ENCODE data around the gene GASK1A. TPM values are rescaled to one million over a fixed set of nuclear protein-coding genes. Genes with fewer than 3 reads are reported as not detected.
A peak's percentile ranks its signal among the peaks of the same experiment; 100 is the strongest.

The GASK1A gene
- polyA plus RNA-seq, 4 donors, result 0.27 to 3.3 (median 1.4) TPM

DNA sequence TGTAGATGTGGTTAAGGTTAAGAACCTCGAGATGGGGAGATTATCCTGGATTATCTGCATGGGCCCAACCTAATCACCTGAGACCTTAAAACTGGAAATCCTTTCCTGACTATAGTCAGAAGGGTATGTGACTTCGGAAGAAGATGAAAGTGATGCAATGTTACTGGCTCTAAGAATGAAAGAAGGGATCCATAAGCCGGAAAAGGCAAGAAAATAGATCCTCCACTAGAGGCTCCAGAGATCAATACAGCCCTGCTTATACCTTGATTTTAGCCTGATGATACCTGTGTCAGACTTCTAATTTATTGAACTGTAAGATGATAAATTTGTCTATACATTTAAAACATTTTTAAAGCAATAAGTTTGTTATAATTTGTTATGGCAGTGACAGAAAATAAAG, 21.5 kb upstream of the GASK1A start:
- DNase-seq (no peak), FAIRE-seq (no peak)
- Histone ChIP-seq H3K27ac (ENCODE audit: low read depth in 1 of 3, low read length in 2 of 3) (no peak overlapping the region), H3K9me3 (ENCODE audit: control insufficient read depth in 2 of 2, insufficient read depth in 1 of 2, low read depth in 1 of 2, low read length in 1 of 2) (no peaks in the 10 kb centered on the region), H3K27me3 (ENCODE audit: control insufficient read depth in 3 of 3, insufficient read depth in 3 of 3, low read length in 3 of 3) (no peaks in the 10 kb centered on the region), H3K4me1 (ENCODE audit: control insufficient read depth in 3 of 3, insufficient read depth in 2 of 3, low read depth in 1 of 3, low read length in 2 of 3) (no peaks in the 10 kb centered on the region), H3K36me3 (ENCODE audit: control insufficient read depth in 3 of 3, insufficient read depth in 2 of 3, low read depth in 1 of 3, low read length in 3 of 3) (no peaks in the 10 kb centered on the region), H3K4me3 (ENCODE audit: low read depth in 1 of 3, low read length in 3 of 3) (no peak overlapping the region)
- 70 to 85% (median 74%) methylated on average over 3 of the region's 3 CpGs for WGBS, 3 donors

DNA sequence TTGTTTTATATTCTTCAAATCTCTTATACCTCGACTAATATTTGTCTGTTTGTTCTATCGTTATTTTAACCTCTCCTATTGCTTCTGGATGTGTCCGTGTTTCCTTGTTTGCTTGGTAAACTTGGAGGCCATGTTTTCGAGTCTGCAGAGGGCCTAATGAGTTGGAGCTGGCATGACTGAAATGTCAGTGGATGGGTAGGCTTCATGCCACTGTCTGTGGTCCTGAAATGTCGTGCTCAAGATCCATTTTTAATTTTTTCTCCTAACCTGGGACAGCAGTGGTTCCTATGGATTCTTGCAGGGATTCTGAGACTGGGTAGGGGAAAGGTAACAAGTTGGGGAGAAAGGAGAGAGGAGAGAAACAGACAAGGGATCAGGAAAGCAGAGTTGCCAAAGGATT, 18.8 kb upstream of the GASK1A start:
- H3K27me3 ChIP-seq (ENCODE audit: control insufficient read depth in 3 of 3, insufficient read depth in 3 of 3, low read length in 3 of 3), result no peaks in the 10 kb centered on the region
- FAIRE-seq (no peak), DNase-seq (no peak)
- no peaks in the 10 kb centered on the region for H3K36me3 ChIP-seq (ENCODE audit: control insufficient read depth in 3 of 3, insufficient read depth in 2 of 3, low read depth in 1 of 3, low read length in 3 of 3)
- 62 to 68% (median 67%) methylated on average over 5 of the region's 5 CpGs for WGBS, 3 donors
- no peak overlapping the region for H3K27ac ChIP-seq (ENCODE audit: low read depth in 1 of 3, low read length in 2 of 3)
- no peak overlapping the region for H3K4me3 ChIP-seq (ENCODE audit: low read depth in 1 of 3, low read length in 3 of 3)
- H3K9me3 ChIP-seq (ENCODE audit: control insufficient read depth in 2 of 2, insufficient read depth in 1 of 2, low read depth in 1 of 2, low read length in 1 of 2), result no peaks in the 10 kb centered on the region
- no peaks in the 10 kb centered on the region for H3K4me1 ChIP-seq (ENCODE audit: control insufficient read depth in 3 of 3, insufficient read depth in 2 of 3, low read depth in 1 of 3, low read length in 2 of 3)

DNA sequence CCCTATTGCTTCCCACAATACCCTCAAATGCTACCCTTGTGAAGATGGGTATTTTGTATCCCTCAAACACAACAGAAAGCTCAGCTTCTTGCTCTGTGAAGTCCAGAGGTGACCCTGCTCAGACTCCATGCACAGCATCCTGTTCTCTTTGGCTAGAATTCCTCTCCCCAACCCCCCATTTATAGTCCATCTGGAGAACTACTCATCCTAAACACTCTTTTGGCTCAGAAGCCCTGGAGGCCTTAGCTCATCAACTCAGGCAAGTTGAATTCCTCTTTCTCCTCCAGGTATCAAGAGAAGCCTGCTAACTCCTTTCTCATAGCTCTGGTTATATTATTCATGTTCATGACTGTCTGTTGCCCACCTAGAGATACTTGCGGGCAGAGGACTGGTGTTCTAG, 18.3 kb upstream of the GASK1A start:
- Histone ChIP-seq H3K27me3 (ENCODE audit: control insufficient read depth in 3 of 3, insufficient read depth in 3 of 3, low read length in 3 of 3) (no peaks in the 10 kb centered on the region), H3K4me3 (ENCODE audit: low read depth in 1 of 3, low read length in 3 of 3) (no peak overlapping the region), H3K27ac (ENCODE audit: low read depth in 1 of 3, low read length in 2 of 3) (no peak overlapping the region), H3K9me3 (ENCODE audit: control insufficient read depth in 2 of 2, insufficient read depth in 1 of 2, low read depth in 1 of 2, low read length in 1 of 2) (no peaks in the 10 kb centered on the region), H3K4me1 (ENCODE audit: control insufficient read depth in 3 of 3, insufficient read depth in 2 of 3, low read depth in 1 of 3, low read length in 2 of 3) (no peaks in the 10 kb centered on the region), H3K36me3 (ENCODE audit: control insufficient read depth in 3 of 3, insufficient read depth in 2 of 3, low read depth in 1 of 3, low read length in 3 of 3) (no peaks in the 10 kb centered on the region)
- 87 to 100% (median 90%) methylated on average over 1 of the region's 1 CpG for WGBS, 3 donors
- DNase-seq (no peak), FAIRE-seq (no peak)

DNA sequence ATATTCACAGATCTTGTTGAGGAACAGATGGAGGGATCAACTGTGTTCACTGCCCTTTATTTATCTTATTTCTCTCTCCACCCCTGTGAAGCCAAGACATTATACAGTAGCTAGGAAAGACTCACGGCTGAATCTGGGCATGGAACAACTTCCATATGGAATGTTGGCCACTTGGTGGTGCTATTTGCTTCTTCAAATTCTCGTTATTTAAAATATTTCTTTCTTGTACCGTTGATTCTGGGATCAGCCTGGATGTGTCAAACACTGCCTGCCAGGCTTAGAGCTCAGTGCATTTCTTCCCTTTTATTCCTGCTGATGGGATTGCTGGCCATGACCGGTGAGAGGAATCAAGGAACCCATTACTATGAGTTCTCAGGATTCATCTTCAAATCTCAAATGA, 17.5 kb upstream of the GASK1A start:
- Histone ChIP-seq H3K4me1 (ENCODE audit: control insufficient read depth in 3 of 3, insufficient read depth in 2 of 3, low read depth in 1 of 3, low read length in 2 of 3) (no peaks in the 10 kb centered on the region), H3K27me3 (ENCODE audit: control insufficient read depth in 3 of 3, insufficient read depth in 3 of 3, low read length in 3 of 3) (no peaks in the 10 kb centered on the region), H3K36me3 (ENCODE audit: control insufficient read depth in 3 of 3, insufficient read depth in 2 of 3, low read depth in 1 of 3, low read length in 3 of 3) (no peaks in the 10 kb centered on the region), H3K4me3 (ENCODE audit: low read depth in 1 of 3, low read length in 3 of 3) (no peak overlapping the region), H3K9me3 (ENCODE audit: control insufficient read depth in 2 of 2, insufficient read depth in 1 of 2, low read depth in 1 of 2, low read length in 1 of 2) (no peaks in the 10 kb centered on the region), H3K27ac (ENCODE audit: low read depth in 1 of 3, low read length in 2 of 3) (no peak overlapping the region)
- DNase-seq, result peak; percentile 61 to 73
- 4 to 8% (median 7%) methylated on average over 4 of the region's 4 CpGs for WGBS, 3 donors
- no peak for FAIRE-seq

DNA sequence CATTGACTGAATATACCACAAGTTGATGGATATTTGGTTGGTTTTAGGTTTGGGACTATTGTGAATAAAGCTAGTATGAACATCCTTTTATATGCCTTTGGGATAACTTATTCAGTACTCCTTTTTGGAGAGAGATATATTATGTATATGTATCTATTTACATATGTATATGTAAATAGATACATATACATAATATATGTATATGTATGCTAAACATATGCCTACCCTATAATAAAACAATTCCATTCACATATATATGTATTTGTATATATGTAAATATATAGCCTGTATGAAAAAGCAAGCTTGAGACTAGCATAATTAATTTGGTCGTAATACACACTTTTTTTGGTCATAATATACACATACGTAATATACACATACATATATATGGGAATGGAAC, 15.8 kb upstream of the GASK1A start:
- WGBS, 3 donors, result 76 to 89% (median 81%) methylated on average over 2 of the region's 2 CpGs
- H3K27ac ChIP-seq (ENCODE audit: low read depth in 1 of 3, low read length in 2 of 3), result no peak overlapping the region
- no peak overlapping the region for H3K4me3 ChIP-seq (ENCODE audit: low read depth in 1 of 3, low read length in 3 of 3)

DNA sequence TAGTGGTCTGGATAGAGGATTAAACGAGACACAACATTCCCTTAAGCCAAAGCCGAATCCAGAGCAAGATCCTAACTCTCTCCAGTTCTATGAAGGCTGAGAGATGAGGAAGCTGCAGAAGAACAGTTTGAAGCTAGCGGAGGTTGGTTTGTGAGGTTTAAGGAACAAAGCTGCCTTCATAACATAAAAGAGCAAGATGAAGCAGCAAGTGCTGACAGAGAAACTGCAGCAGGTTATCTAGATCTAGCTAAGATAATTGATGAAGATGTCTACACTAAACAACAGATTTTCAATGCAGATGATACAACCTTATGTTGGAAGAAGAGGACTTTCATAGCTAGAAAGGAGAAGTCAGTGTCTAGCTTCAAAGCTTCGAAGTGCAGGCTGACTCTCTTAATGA, 14.8 kb upstream of the GASK1A start:
- WGBS, 3 donors, result 78 to 84% (median 81%) methylated on average over 4 of the region's 4 CpGs
- H3K9me3 ChIP-seq (ENCODE audit: control insufficient read depth in 2 of 2, insufficient read depth in 1 of 2, low read depth in 1 of 2, low read length in 1 of 2), result no peaks in the 10 kb centered on the region
- H3K4me3 ChIP-seq (ENCODE audit: low read depth in 1 of 3, low read length in 3 of 3), result no peak overlapping the region
- H3K4me1 ChIP-seq (ENCODE audit: control insufficient read depth in 3 of 3, insufficient read depth in 2 of 3, low read depth in 1 of 3, low read length in 2 of 3), result no peaks in the 10 kb centered on the region
- H3K27me3 ChIP-seq (ENCODE audit: control insufficient read depth in 3 of 3, insufficient read depth in 3 of 3, low read length in 3 of 3), result no peaks in the 10 kb centered on the region
- FAIRE-seq, result no peak
- no peak for DNase-seq
- H3K36me3 ChIP-seq (ENCODE audit: control insufficient read depth in 3 of 3, insufficient read depth in 2 of 3, low read depth in 1 of 3, low read length in 3 of 3), result peaks cover 0 to 3% (median 0%) of the 10 kb centered on the region in 3 donors
- no peak overlapping the region for H3K27ac ChIP-seq (ENCODE audit: low read depth in 1 of 3, low read length in 2 of 3)

More for the DNA sequence above, 15.8 kb upstream of the GASK1A start:
- peaks cover 0 to 3% (median 0%) of the 10 kb centered on the region in 3 donors for H3K36me3 ChIP-seq (ENCODE audit: control insufficient read depth in 3 of 3, insufficient read depth in 2 of 3, low read depth in 1 of 3, low read length in 3 of 3)
- H3K9me3 ChIP-seq (ENCODE audit: control insufficient read depth in 2 of 2, insufficient read depth in 1 of 2, low read depth in 1 of 2, low read length in 1 of 2), result no peaks in the 10 kb centered on the region
- no peak for FAIRE-seq
- DNase-seq, result no peak
- no peaks in the 10 kb centered on the region for H3K27me3 ChIP-seq (ENCODE audit: control insufficient read depth in 3 of 3, insufficient read depth in 3 of 3, low read length in 3 of 3)
- H3K4me1 ChIP-seq (ENCODE audit: control insufficient read depth in 3 of 3, insufficient read depth in 2 of 3, low read depth in 1 of 3, low read length in 2 of 3), result no peaks in the 10 kb centered on the region

DNA sequence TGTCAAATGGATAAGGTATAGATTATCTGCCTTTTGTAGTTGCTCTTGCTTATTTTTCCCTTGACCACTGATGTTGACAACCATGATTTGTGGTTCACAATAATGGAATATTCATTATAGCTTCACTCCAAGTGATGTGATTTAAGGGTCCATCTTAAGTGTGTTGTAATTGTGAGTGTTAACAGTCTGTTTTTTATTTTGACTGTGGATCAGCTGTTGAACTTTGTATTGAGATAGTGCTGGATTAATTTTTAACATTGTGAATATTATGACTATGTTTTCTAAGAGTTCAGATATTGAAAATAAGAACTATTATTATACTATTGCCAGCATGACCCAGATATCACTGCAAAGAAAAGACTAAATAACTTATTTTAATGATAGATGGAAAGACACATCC, 8.6 kb upstream of the GASK1A start:
- peaks cover 0 to 6% (median 0%) of the 10 kb centered on the region in 3 donors for H3K27me3 ChIP-seq (ENCODE audit: control insufficient read depth in 3 of 3, insufficient read depth in 3 of 3, low read length in 3 of 3)
- peaks cover 0 to 3% (median 0%) of the 10 kb centered on the region in 3 donors for H3K36me3 ChIP-seq (ENCODE audit: control insufficient read depth in 3 of 3, insufficient read depth in 2 of 3, low read depth in 1 of 3, low read length in 3 of 3)
- peaks cover 0 to 11% (median 0%) of the 10 kb centered on the region in 3 donors for H3K4me1 ChIP-seq (ENCODE audit: control insufficient read depth in 3 of 3, insufficient read depth in 2 of 3, low read depth in 1 of 3, low read length in 2 of 3)
- FAIRE-seq (no peak), DNase-seq (peak in 1 of 2 donors; percentile 50)
- H3K9me3 ChIP-seq (ENCODE audit: control insufficient read depth in 2 of 2, insufficient read depth in 1 of 2, low read depth in 1 of 2, low read length in 1 of 2), result peaks cover 0 to 24% of the 10 kb centered on the region in 2 donors
- H3K4me3 ChIP-seq (ENCODE audit: low read depth in 1 of 3, low read length in 3 of 3), result no peak overlapping the region
- H3K27ac ChIP-seq (ENCODE audit: low read depth in 1 of 3, low read length in 2 of 3), result no peak overlapping the region

DNA sequence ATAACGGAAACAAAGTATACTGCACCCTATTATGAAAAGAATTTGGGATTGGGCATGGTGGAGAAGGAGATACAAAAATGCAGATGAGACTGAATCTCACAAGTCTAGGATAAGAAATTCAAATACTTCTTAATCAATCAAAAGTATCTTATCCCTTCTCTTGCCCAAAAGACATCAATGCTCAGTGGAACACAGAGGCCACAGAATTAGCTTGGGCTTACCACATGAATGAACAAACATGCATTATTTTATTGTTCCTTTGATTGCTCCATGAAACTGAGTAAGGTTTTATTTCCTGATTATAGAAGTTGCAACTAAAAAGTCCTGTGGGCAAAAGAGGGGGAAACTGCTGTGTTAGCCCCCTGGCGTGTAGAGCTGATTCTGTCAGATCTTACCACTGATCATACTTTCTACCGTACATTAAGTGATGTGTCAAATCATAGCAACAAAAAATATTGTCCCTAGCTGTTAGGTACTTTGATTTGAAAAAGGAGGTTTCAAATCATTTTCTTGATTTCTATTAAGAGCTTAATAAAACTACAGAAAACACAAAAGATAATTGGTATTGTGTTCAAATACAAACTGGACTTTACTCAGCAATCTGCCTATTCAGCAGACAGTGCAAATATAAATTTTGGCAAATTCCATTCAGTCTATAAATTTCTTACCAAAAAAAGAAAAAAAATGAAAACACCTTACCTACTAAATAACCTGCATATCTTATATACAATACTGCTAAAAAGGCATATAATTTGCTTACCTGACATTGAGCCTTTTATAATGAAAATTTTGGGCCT, 7.9 kb upstream of the GASK1A start:
- Histone ChIP-seq H3K27me3 (ENCODE audit: control insufficient read depth in 3 of 3, insufficient read depth in 3 of 3, low read length in 3 of 3) (peaks cover 0 to 6% (median 0%) of the 10 kb centered on the region in 3 donors), H3K4me1 (ENCODE audit: control insufficient read depth in 3 of 3, insufficient read depth in 2 of 3, low read depth in 1 of 3, low read length in 2 of 3) (peaks cover 0 to 11% (median 0%) of the 10 kb centered on the region in 3 donors), H3K36me3 (ENCODE audit: control insufficient read depth in 3 of 3, insufficient read depth in 2 of 3, low read depth in 1 of 3, low read length in 3 of 3) (peaks cover 0 to 3% (median 0%) of the 10 kb centered on the region in 3 donors), H3K9me3 (ENCODE audit: control insufficient read depth in 2 of 2, insufficient read depth in 1 of 2, low read depth in 1 of 2, low read length in 1 of 2) (peaks cover 0 to 28% of the 10 kb centered on the region in 2 donors), H3K27ac (ENCODE audit: low read depth in 1 of 3, low read length in 2 of 3) (no peak overlapping the region), H3K4me3 (ENCODE audit: low read depth in 1 of 3, low read length in 3 of 3) (no peak overlapping the region)
- FAIRE-seq (no peak), DNase-seq (no peak)
- 64 to 88% (median 80%) methylated on average over 3 of the region's 3 CpGs for WGBS, 3 donors

All from small intestine (tissue), 7 donors.